SK-N-SH (cell line): Measurements from ENCODE around the gene EHBP1L1. TPM values are rescaled to one million over a fixed set of nuclear protein-coding genes. Genes with fewer than 3 reads are reported as not detected.

ENCODE experiments used
- CTCF ChIA-PET: fragments of 300-600, 350-600 bp; formaldehyde crosslinking; extraction: SDS; loops from one replicate; lab custom pipeline; 2021; lab: Yijun Ruan, JAX
- POLR2A ChIA-PET: fragments of 350-600 bp; sonication (Branson Sonifier 250); formaldehyde crosslinking; extraction: SDS; loops from one replicate; lab custom pipeline; 2020; ENCODE audit warnings: antibody characterized with exemption, inconsistent platforms; lab: Yijun Ruan, JAX
- DNase-seq: peaks from one replicate; pipeline ENCODE4 v3.0.0; 2012
- H2AFZ ChIP-seq: fragments of 200-600 bp; sonication (generic); 2 replicates; pipeline ENCODE4 v1.8.1; 2016; ENCODE audit warnings: antibody characterized with exemption, mild to moderate bottlenecking, low read depth
- H3F3A ChIP-seq: fragments of 200-600 bp; sonication (generic); replicated peaks from 2 replicates; pipeline ENCODE3; 2016; ENCODE audit warnings: antibody characterized with exemption, mild to moderate bottlenecking; ENCODE audit not compliant: insufficient read depth
- H3K27ac ChIP-seq, 2 experiments: fragments of 200-500 bp in 1 of 2; fragments of 200-600 bp in 1 of 2; sonication (Bioruptor generic) in 1 of 2; sonication (generic), shearing (Covaris generic) in 1 of 2; 2 replicates each; pipeline versions ENCODE4 v1.5.1 to v1.6.1; 2014 to 2016; ENCODE audit warnings: low read depth in 2 of 2, inconsistent platforms in 1 of 2, low read length in 1 of 2, mild to moderate bottlenecking in 1 of 2, mixed read lengths in 1 of 2
- H3K27me3 ChIP-seq: fragments of 200-600 bp; sonication (generic), shearing (Covaris generic); 2 replicates; pipeline ENCODE4 v1.6.1; 2016; ENCODE audit warnings: mixed run types; ENCODE audit not compliant: insufficient read depth
- H3K36me3 ChIP-seq, 2 experiments: fragments of 200-500 bp in 1 of 2; fragments of 200-600 bp in 1 of 2; sonication (Bioruptor generic) in 1 of 2; sonication (generic) in 1 of 2; replicated peaks in 1 of 2; 2 replicates each; pipeline versions ENCODE3 to v1.5.1; 2014 to 2016; ENCODE audit warnings: low read length in 1 of 2, mild to moderate bottlenecking in 1 of 2; ENCODE audit not compliant: insufficient read depth in 2 of 2, control insufficient read depth in 1 of 2
- H3K4me1 ChIP-seq, 2 experiments: fragments of 200-500 bp in 1 of 2; fragments of 200-600 bp in 1 of 2; sonication (Bioruptor generic) in 1 of 2; sonication (generic), shearing (Covaris generic) in 1 of 2; 2 replicates each; pipeline versions ENCODE4 v1.5.1 to v1.6.1; 2014 to 2016; ENCODE audit warnings: low read depth in 1 of 2, low read length in 1 of 2, mixed run types in 1 of 2; ENCODE audit not compliant: insufficient read depth in 2 of 2, control insufficient read depth in 1 of 2
- H3K4me2 ChIP-seq: fragments of 200-600 bp; sonication (generic), shearing (Covaris generic); 2 replicates; pipeline ENCODE4 v1.6.1; 2017; ENCODE audit warnings: mixed run types
- H3K4me3 ChIP-seq, 2 experiments: fragments of 200-500 bp in 1 of 2; fragments of 200-600 bp in 1 of 2; sonication (Bioruptor generic) in 1 of 2; sonication (generic), shearing (Covaris generic) in 1 of 2; 2 replicates each; pipeline versions ENCODE4 v1.5.1 to v1.8.1; 2014 to 2016; ENCODE audit warnings: low read depth in 2 of 2, inconsistent platforms in 1 of 2, low read length in 1 of 2, mild to moderate bottlenecking in 1 of 2, mixed read lengths in 1 of 2, moderate library complexity in 1 of 2
- H3K79me2 ChIP-seq: fragments of 200-600 bp; sonication (generic); 2 replicates; pipeline ENCODE4 v1.8.1; 2017; ENCODE audit warnings: mild to moderate bottlenecking; ENCODE audit not compliant: insufficient read depth
- H3K9ac ChIP-seq: fragments of 200-600 bp; sonication (generic); 2 replicates; pipeline ENCODE4 v1.6.1; 2017; ENCODE audit warnings: mixed run types
- H3K9me2 ChIP-seq: fragments of 200-600 bp; sonication (generic); 2 replicates; pipeline ENCODE4 v1.6.1; 2017; ENCODE audit warnings: mixed run types
- H3K9me3 ChIP-seq: fragments of 200-600 bp; sonication (generic); 2 replicates; pipeline ENCODE4 v1.6.1; 2017; ENCODE audit warnings: mixed run types, mild to moderate bottlenecking, moderate library complexity
- H4K20me1 ChIP-seq: fragments of 200-600 bp; sonication (generic); 2 replicates; pipeline ENCODE4 v1.6.1; 2017; ENCODE audit warnings: mild to moderate bottlenecking, mixed run types; ENCODE audit not compliant: insufficient read depth
- CHD2 ChIP-seq: fragments of 150-350 bp; IDR thresholded peaks from 2 replicates; pipeline ENCODE4 v1.6.1; 2018; ENCODE audit warnings: low read length; ENCODE audit not compliant: partially characterized antibody
- CTCF ChIP-seq: fragments of 200-600 bp; sonication (generic); IDR thresholded peaks from 2 replicates; pipeline ENCODE4 v1.6.1; 2017; ENCODE audit warnings: antibody characterized with exemption, mild to moderate bottlenecking, moderate library complexity
- ELF1 ChIP-seq: IDR thresholded peaks from 2 replicates; pipeline ENCODE4 v1.4.0; 2012
- FOSL2 ChIP-seq: IDR thresholded peaks from 2 replicates; pipeline ENCODE4 v1.4.0; 2012; ENCODE audit warnings: low read depth, mild to moderate bottlenecking, moderate library complexity, borderline replicate concordance
- FOXM1 ChIP-seq: IDR thresholded peaks from 2 replicates; pipeline ENCODE4 v1.4.0; 2012; ENCODE audit warnings: low read depth, mild to moderate bottlenecking
- GABPA ChIP-seq: IDR thresholded peaks from 2 replicates; pipeline ENCODE4 v1.4.0; 2012; ENCODE audit warnings: low read depth, mild to moderate bottlenecking
- GATA2 ChIP-seq: sonication (generic); formaldehyde crosslinking; IDR thresholded peaks from 2 replicates; pipeline ENCODE4 v1.5.0; 2020; ENCODE audit warnings: mild to moderate bottlenecking, missing genetic modification reagents
- JUND ChIP-seq: IDR thresholded peaks from 2 replicates; pipeline ENCODE4 v1.4.0; 2012
- MEF2A ChIP-seq: IDR thresholded peaks from 2 replicates; pipeline ENCODE4 v1.4.0; 2012; ENCODE audit warnings: low read depth, borderline replicate concordance
- NRF1 ChIP-seq: IDR thresholded peaks from 2 replicates; pipeline ENCODE4 v1.6.1; 2012; ENCODE audit warnings: low read depth, mild to moderate bottlenecking, low read length
- PBX3 ChIP-seq: IDR thresholded peaks from 2 replicates; pipeline ENCODE4; 2012
- RCOR1 ChIP-seq: fragments of 150-350 bp; IDR thresholded peaks from 2 replicates; pipeline ENCODE4 v1.6.1; 2017; ENCODE audit warnings: antibody characterized with exemption, low read length
- REST ChIP-seq: IDR thresholded peaks from 2 replicates; pipeline ENCODE4 v1.6.1; 2012; ENCODE audit warnings: mild to moderate bottlenecking, low read depth, low read length, moderate library complexity
- SIN3A ChIP-seq: IDR thresholded peaks from 2 replicates; pipeline ENCODE4 v1.6.1; 2012; ENCODE audit warnings: low read depth, mild to moderate bottlenecking, low read length, moderate library complexity, borderline replicate concordance
- TAF1 ChIP-seq: IDR thresholded peaks from 2 replicates; pipeline ENCODE4 v1.6.1; 2012; ENCODE audit warnings: low read depth, mild to moderate bottlenecking, low read length, moderate library complexity, borderline replicate concordance
- TEAD4 ChIP-seq: IDR thresholded peaks from 2 replicates; pipeline ENCODE4 v1.4.0; 2012; ENCODE audit warnings: mild to moderate bottlenecking, borderline replicate concordance; ENCODE audit not compliant: insufficient read depth
- YY1 ChIP-seq: IDR thresholded peaks from 2 replicates; pipeline ENCODE4 v1.4.0; 2012; ENCODE audit warnings: low read depth, mild to moderate bottlenecking
- ZBTB33 ChIP-seq: IDR thresholded peaks from 2 replicates; pipeline ENCODE4 v1.4.0; 2012; ENCODE audit warnings: low read depth, borderline replicate concordance
- WGBS: methylation state at CpG from one replicate; pipeline ENCODE4 v1.1.6; 2017; ENCODE audit warnings: low lambda C conversion rate; 5-methylcytosine and 5-hydroxymethylcytosine counted together
- polyA plus RNA-seq, 3 experiments: library from polyadenylated mRNA; depleted of rRNA; stranded (reverse); fragments of >200 nt; gene quantifications; 2 replicates each; pipeline ENCODE4 v1.2.3, GENCODE V29; 2012

Gene EHBP1L1
- polyA plus RNA-seq, 1 of the 3 experiments (the other 2 are of a cell fraction): 48.7 TPM

- H3K36me3 ChIP-seq: no peaks in the 10 kb centered on the region
- peak overlapping the region; percentile 87; the same call in 1 of the 2 replicates for H3K9ac ChIP-seq
- no peak for DNase-seq
- H3F3A ChIP-seq: peaks cover 51% of the 10 kb centered on the region
- peak overlapping the region; percentile 97 for H3K27ac ChIP-seq
- peaks cover 53 to 65% of the 10 kb centered on the region in 2 experiments for H3K4me1 ChIP-seq
- peak overlapping the region in 1 of 2 experiments; percentile 85; a peak in 1 of 4 replicates for H3K4me3 ChIP-seq
- ChIA-PET POLR2A (interaction anchor here (1.0 to 3.3 kb wide), 3 partner anchors 11 to 60 kb away, joined by 3 to 12 read pairs (median 10); partner anchors contain the start of genes FAM89B, MALAT1 and ZNRD2), CTCF (interaction anchor here (0.5 to 6.4 kb wide), 7 partner anchors 7 to 139 kb away, joined by 3 to 69 read pairs (median 10); partner anchors contain the start of genes FAM89B and ZNRD2)
- no peak overlapping the region for H2AFZ ChIP-seq
- no peaks in the 10 kb centered on the region for H3K27me3 ChIP-seq
- TF ChIP-seq GATA2: no peak
- no peak for TF ChIP-seq RCOR1
- TF ChIP-seq TAF1: no peak
- TF ChIP-seq FOXM1: no peak
- TF ChIP-seq JUND: no peak
- no peak for TF ChIP-seq PBX3
- no peak for TF ChIP-seq NRF1
- no peak for TF ChIP-seq SIN3A
- peak overlapping the region; percentile 91 for H3K4me2 ChIP-seq
- no peaks in the 10 kb centered on the region for H3K9me3 ChIP-seq
- peaks cover 11% of the 10 kb centered on the region for H4K20me1 ChIP-seq
- 65% methylated on average over 3 of the region's 5 CpGs for WGBS
- no peaks in the 10 kb centered on the region for H3K9me2 ChIP-seq
- H3K79me2 ChIP-seq: peaks cover 38% of the 10 kb centered on the region
Observed at GRCh38 chr11:65559535-65559934, 16.3 kb upstream of the EHBP1L1 start.

GRCh38 chr11:65559951-65560537 is 15.8 kb upstream of the EHBP1L1 start:
- Histone ChIP-seq H3K9me3 (no peaks in the 10 kb centered on the region), H3F3A (peaks cover 51% of the 10 kb centered on the region), H2AFZ (no peak overlapping the region; the same call in 1 of the 2 replicates), H3K9ac (peak overlapping the region; percentile 87), H3K27ac (peak overlapping the region; percentile 97), H3K9me2 (no peaks in the 10 kb centered on the region), H3K36me3 (no peaks in the 10 kb centered on the region), H3K4me1 (peaks cover 50 to 60% of the 10 kb centered on the region in 2 experiments), H3K27me3 (no peaks in the 10 kb centered on the region), H3K4me2 (peak overlapping the region; percentile 91), H4K20me1 (peaks cover 6% of the 10 kb centered on the region), H3K79me2 (peaks cover 33% of the 10 kb centered on the region), H3K4me3 (peak overlapping the region in 1 of 2 experiments; percentile 55; a peak in 1 of 4 replicates)
- POLR2A ChIA-PET: interaction anchor here (1.1 to 3.3 kb wide), 7 partner anchors 10 to 160 kb away, joined by 3 to 12 read pairs (median 4); partner anchors contain the start of genes FAM89B, MALAT1, RNASEH2C and ZNRD2
- 10% methylated on average over 5 of the region's 5 CpGs for WGBS
- CTCF ChIA-PET: interaction anchor here (0.5 to 6.4 kb wide), 11 partner anchors 8 to 222 kb away, joined by 3 to 69 read pairs (median 5); partner anchors contain the start of genes FAM89B, SCYL1 and ZNRD2
- no peak for DNase-seq
- TF ChIP-seq ZBTB33 (no peak), SIN3A (no peak), FOSL2 (peak; percentile 86), YY1 (no peak), GABPA (no peak), CTCF (no peak), TEAD4 (no peak), JUND (peak; percentile 61; the same call in 1 of the 2 replicates), NRF1 (no peak), MEF2A (no peak), CHD2 (no peak), ELF1 (no peak), REST (0 out of 2 replicates have a peak, but pooled peaks have one; percentile 29)
